ENCODE results near the gene WIPF3.

The WIPF3 gene

DNA sequence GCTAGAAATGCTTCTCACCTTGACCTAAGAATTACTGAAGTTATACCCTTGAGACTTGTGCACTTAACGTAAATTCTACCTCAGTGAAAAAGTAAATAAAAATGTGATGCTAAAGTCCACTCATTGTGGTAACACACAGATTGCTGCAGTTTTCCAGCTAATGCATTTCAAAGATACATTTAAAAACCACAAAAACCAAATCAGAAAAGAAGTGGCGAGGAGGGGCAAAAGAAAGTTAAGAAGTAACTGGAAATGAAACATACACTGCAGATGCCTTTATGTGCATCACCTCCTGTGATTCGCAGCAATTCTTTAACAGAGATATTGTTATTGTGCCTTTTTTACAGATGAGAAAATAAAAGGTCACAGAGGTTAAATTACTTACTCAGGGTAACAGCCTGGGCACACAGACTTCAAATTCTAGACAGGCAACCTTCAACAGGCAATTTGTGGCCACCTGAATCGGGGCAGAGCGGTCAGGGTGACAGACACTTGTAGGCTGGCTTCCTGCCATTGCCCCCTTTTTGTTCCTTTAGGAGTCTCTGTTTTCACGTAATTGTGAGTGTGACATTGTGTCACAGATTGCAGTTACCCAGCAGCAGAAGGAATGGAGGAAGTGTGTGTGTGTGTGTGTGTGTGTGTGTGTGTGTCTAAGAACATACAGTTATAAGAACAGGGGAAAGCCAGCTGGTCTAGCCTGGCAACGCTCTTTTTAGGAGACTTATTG lies 1.9 kb downstream of the WIPF3 start:
- no peak for DNase-seq (ENCODE audit: low spot score)

DNA sequence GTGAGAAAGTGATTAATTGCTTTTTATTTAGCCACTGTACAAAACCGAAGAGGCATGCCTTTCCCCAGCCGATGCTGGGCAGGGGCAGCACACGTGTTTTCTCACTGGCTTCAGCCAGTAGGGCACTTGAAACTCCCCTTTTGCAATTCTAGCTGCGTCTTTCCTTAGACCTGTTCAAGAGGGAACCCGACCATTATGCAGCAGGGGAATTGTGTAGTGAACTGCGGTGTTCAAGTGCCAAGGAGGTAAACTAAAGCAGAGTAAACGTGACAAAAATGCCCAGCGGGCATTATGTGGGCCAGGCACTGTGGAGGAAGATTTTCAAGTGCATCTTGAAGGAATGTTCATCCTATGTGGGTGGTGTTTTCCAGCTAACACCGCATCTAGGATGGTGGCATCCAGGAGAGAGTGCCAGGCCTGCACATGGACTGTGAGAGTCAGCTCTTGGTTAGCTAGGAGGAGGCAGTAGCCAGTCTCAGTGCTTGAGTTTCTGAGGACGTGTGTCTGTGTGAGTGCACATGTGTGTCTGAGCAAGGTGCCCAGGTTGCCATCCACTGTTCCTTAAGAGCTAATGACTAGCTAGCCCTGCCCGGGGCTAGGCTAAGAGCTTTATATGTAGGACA lies 3.3 kb downstream of the WIPF3 start:
- DNase-seq (ENCODE audit: low spot score), result no peak

- DNase-seq (ENCODE audit: low spot score), result no peak
Measured at GRCh38 chr7:29810297-29810696, 4.0 kb downstream of the WIPF3 start.

- DNase-seq (ENCODE audit: low spot score), result no peak
Measured at GRCh38 chr7:29810813-29811482, 4.6 kb downstream of the WIPF3 start.

DNA sequence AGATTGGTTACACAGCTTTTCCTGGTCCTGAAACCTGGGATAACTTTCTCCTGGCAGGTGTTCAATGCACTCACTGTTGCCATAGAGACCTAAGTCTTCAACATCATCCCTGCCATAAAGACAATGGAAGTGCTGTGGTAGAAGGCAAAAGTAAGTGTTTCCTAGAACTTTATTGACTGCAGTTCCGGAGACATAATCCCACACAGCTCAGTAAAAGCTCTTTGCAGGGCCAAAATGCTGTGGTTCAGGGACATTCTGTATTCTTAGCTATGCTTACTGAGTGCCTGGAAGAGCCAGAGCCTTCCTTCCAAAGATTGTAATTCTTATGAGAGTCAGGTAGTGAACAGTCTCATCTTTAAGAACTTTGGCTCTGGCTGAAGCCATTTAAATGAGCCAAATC lies 5.3 kb downstream of the WIPF3 start:
- no peak for DNase-seq (ENCODE audit: low spot score)

DNA sequence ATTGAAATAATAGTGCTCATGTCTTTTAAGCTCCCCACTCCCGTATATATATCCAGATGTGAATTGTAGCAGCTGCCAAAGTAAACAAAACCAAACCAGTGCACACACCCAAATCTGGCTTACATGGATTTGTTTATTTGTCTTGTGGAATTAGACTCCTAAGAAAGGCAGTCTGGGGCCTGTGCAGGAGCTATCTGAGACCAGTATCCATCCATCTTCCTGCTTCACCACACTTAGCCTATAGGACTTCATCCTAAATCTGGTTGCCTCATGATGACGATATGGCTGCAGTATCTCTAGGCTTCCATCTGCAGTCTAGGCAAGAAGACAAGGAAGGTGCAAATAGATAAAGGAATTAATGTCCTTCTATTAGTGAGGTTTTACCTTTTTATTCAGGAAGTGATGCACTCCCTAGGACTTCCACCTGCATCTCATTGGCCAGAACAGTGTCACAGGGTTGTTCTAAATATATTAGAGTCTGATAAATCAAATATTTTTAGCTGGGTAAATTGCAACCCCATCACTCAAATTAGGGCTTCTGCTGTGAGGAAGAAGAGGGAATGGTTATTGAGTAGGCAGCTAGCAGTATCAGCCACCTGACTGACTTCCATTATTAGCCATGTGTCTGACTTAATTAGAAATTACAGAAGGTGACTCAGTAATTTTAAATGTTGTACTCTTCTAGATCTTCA lies 6.0 kb downstream of the WIPF3 start:
- DNase-seq (ENCODE audit: low spot score), result no peak

DNA sequence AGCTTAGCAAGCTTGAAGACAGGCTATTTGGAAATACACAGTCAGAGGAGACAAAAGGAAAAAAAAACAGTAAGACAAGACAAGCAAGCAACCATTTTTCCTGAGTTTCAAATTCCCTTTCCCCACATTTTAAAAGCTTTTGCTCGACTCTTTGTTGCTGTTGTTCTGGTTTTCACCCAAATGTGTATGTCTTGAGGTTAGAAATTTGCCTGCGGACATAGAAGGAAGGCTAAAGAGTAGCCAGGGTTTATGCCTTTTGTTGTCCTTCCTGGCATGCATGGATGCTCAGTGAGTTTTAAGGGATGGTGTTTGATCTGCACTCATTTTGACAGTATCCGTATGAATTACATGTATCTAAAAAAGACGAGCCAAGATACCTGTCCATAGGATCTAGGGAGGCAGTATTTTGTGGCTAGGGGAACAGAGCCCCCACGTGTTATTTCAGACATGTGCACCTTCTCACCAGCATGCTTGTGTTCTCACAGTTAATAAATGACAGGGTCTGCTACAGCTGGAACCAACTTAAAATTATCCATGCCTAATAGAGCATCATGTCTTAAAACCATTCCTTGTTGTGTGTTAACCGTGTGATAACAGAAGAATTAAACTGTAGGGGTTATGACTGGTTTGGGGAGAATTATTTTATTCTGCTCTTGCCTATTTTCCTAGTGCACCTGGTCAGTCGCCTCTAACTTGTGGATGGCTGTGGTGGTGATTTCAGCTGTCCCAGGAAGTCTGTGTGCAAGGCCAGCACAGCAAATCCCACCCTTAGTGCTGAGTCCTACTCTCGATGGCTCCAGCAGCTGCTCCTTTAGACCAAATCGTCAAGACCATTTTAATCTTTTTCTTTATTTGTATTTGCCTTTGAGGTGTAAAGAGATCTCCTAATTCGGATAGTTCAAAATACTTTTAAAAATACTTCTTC lies 9.1 kb downstream of the WIPF3 start:
- DNase-seq (ENCODE audit: low spot score), result no peak

- no peak for DNase-seq (ENCODE audit: low spot score)
Measured at GRCh38 chr7:29818308-29818707, 12.0 kb downstream of the WIPF3 start.

DNA sequence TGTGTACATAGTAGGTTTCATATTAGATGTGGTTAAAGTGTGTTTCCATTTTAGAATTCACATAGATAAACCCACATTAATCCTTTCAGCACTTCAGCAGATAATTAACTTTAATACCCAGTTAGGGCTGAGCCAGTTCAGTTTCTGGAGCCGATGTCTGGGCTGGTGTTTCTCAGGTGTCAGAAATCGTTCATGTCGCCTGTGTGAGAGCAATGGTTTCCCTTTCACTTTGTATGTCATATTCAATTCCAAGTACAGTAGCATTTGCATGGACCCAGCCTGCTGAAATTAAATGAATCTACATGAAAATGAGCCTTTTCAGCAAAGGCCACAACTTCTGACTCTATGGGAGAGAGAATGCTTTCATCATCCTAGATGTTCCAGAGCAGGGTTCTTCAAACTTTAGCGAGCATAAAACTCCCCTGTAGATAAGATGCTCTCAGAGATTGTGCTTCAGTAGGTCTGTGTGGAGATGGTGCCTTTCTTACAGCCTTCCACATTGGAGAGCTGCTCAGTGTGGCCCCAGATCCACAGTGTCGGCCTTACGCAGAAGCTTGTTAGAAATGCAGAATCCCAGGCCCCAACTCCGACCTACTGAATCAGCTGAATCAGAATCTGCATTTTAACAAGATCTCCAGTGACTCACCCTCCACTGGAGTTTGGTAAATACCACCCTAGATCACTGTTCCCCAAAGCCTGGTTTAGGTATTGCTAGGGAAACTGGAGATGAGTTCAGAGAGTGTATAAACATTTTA lies 19.6 kb downstream of the WIPF3 start:
- no peak for DNase-seq (ENCODE audit: low spot score)

- no peak for DNase-seq (ENCODE audit: low spot score)
Measured at GRCh38 chr7:29826530-29826822, 20.2 kb downstream of the WIPF3 start.

DNA sequence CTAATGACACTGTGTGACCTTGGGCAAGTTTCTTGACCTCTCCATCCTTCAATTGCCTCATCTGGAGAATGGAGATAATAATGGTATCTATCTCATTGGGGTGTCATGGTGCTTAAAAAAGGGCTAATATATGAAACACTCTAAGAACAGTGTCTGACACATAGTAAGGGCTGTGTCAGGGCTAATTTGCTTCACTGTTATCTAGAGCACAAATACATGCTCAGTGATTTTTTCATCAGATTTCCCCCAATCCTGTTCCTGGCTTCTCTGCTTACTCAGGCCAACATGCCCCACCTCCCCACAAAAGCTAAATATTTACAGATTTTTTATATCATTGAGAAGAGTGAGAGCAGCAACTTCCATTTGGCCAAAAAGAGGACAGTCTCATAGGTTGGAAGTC lies 20.6 kb downstream of the WIPF3 start:
- DNase-seq (ENCODE audit: low spot score), result no peak

GRCh38 chr7:29831705-29832104 lies 25.4 kb downstream of the WIPF3 start:
- DNase-seq (ENCODE audit: low spot score), result no peak

GRCh38 chr7:29833929-29834328 lies 27.6 kb downstream of the WIPF3 start:
- DNase-seq (ENCODE audit: low spot score), result no peak

DNA sequence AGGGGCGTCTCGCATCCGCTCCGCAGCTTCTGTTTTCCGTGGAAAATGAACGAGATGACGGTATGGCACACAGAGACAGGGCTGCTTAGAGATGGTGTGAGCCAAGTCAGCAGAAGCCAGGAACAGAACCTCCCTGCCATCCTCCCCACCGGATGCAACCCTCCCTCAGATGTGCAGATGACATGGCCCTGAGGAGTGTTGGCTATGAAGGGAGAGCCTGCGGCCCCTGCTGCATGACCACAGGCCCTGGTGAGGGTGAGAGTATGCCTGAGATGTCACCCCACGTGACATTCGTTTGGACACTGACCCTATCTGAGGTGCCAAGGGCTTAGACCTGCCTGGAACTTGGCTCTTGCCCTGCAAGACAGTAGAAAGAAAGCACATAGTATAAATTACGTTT lies 29.4 kb downstream of the WIPF3 start:
- no peak for DNase-seq (ENCODE audit: low spot score)

DNA sequence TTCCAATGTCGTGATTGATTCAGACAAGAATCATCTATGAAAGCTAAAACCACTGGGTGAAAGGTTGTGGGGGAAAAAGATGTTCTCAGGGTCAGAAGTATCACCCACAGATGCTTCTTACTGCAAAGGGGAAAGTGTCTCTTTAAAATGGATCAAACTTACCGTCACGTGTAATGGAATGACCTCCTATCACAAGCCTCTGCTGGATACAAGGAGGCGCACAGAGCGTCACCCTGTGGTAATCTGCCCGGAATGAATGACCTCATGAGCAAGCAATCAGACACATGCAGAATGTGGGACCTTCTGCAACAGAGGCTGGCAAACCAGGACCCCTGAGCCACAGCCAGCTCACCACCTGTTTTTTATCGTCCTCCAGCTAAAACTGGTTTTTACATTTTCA lies 33.0 kb downstream of the WIPF3 start:
- peak; percentile 63 for DNase-seq (ENCODE audit: low spot score)

DNA sequence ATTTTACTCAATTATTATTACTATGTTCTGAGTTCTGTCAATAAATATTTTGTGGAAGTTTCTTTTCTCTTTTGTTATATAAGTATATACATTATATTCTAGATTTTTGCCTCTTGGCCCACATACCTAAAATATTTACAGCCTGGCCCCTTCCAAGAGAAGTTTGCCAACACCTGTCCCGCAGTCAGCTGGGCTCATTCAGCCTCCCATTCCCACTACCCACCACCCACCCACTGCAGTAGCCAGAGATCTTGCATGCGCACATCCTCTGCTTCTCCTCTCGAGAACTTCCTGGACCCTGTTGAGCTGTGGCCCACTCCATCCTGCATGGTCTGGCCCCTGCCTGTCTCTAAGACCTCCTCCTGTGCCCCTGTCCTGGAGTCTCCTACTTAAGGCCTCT lies 33.6 kb downstream of the WIPF3 start:
- DNase-seq (ENCODE audit: low spot score), result no peak

DNA sequence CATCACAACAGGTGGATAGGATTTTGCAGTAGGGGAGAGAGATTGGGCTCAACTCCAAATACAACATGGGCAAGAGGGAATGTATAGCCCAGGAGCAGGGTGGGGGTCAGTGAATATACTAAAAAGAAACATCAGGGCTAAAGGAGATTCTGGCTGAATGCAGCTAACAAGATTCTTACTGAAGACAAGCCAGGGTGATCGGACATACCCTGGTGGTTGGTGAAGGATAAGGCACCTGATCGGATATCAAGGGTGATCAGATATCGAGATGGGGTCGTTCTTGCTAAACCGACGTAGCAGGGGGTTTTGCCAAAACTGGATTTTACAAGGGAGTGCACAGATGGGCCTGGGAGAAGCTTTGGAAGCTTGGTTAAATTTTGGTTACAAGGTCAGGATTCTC lies 34.4 kb downstream of the WIPF3 start:
- DNase-seq (ENCODE audit: low spot score), result no peak

GRCh38 chr7:29841926-29842701 lies 35.8 kb downstream of the WIPF3 start:
- no peak for DNase-seq (ENCODE audit: low spot score)

DNA sequence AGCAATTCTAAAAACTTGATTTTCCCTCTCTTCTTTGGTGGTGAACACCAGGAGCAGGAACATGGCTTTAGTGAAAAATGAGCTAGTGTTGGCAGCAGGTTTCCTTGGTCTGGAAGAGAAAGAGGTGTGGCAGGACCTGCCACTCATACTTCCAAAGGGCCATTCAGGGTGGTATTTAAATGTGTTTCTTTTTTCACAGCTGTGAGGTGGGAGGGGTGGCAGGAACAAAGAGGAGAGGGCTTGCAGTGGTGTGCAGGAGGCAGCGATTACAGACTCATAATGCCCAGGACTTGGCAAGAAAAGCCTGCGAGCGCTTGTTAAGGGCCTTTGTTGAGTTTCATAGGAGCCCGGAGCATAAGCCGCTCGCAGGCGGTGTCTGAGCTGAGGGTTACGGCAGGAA lies 36.8 kb downstream of the WIPF3 start:
- DNase-seq (ENCODE audit: low spot score), result no peak

DNA sequence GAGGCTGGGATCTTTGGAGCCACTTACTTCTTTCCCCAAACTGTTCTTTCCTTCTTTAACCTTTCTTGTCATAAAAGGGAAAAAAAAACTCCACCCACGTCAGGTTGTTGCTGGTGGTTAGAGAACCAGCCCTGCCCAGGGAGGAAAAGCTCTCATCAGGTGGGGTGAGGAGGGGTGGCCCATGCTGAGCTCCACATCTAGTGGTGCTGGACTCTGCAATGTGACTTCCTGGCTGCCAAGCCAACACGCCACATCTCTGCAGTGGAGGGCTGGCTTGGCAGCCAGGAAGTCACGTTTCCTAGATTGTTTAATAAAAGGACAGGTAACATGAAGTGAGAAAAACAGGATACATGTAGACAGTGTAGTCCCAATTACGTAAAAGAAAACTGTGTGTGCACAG lies 37.4 kb downstream of the WIPF3 start:
- DNase-seq (ENCODE audit: low spot score), result no peak

- no peak for DNase-seq (ENCODE audit: low spot score)
Measured at GRCh38 chr7:29844559-29844958, 38.3 kb downstream of the WIPF3 start.
